ENCODE data around the gene IL16.
A peak's percentile ranks its signal among the peaks of the same experiment; 100 is the strongest.

Gene IL16

GRCh38 chr15:81277851-81278250 lies 81.2 kb downstream of the IL16 start:
- DNase-seq: no peak

- no peak for DNase-seq
These were observed 81.8 kb downstream of the IL16 start for GRCh38 chr15:81278306-81279029.

GRCh38 chr15:81279621-81280485 lies 83.2 kb downstream of the IL16 start:
- no peak for DNase-seq

- peak; percentile 95 for DNase-seq
These were observed 84.2 kb downstream of the IL16 start for GRCh38 chr15:81280696-81281455.

- no peak for DNase-seq
These were observed 84.7 kb downstream of the IL16 start for GRCh38 chr15:81281456-81281735.

- DNase-seq: no peak
These were observed 85.3 kb downstream of the IL16 start for GRCh38 chr15:81281766-81282605.

GRCh38 chr15:81282606-81282895 lies 85.9 kb downstream of the IL16 start:
- no peak for DNase-seq

- no peak for DNase-seq
These were observed 86.2 kb downstream of the IL16 start for GRCh38 chr15:81282911-81283310.

GRCh38 chr15:81284256-81285031 lies 87.8 kb downstream of the IL16 start:
- DNase-seq: peak; percentile 35

- no peak for DNase-seq
These were observed 88.8 kb downstream of the IL16 start for GRCh38 chr15:81285461-81285860.

GRCh38 chr15:81286621-81287121 lies 90.0 kb downstream of the IL16 start:
- DNase-seq: no peak

GRCh38 chr15:81288040-81288439 lies 91.4 kb downstream of the IL16 start:
- DNase-seq: no peak

GRCh38 chr15:81288616-81289015 lies 91.9 kb downstream of the IL16 start:
- DNase-seq: no peak

GRCh38 chr15:81289910-81290309 lies 93.2 kb downstream of the IL16 start:
- DNase-seq: no peak

- DNase-seq: no peak
These were observed 95.3 kb downstream of the IL16 start for GRCh38 chr15:81291916-81292522.

- no peak for DNase-seq
These were observed 95.9 kb downstream of the IL16 start for GRCh38 chr15:81292523-81293001.

GRCh38 chr15:81293728-81294515 lies 97.2 kb downstream of the IL16 start:
- peak; percentile 75 for DNase-seq

GRCh38 chr15:81294516-81294880 lies 97.8 kb downstream of the IL16 start:
- DNase-seq: no peak

- DNase-seq: no peak
These were observed 98.9 kb downstream of the IL16 start for GRCh38 chr15:81295486-81296121.

- no peak for DNase-seq
These were observed 99.5 kb downstream of the IL16 start for GRCh38 chr15:81296186-81296585.
